Osteoblast (primary cell): ENCODE data around the gene TFPI. TPM values are rescaled to one million over a fixed set of nuclear protein-coding genes. Genes with fewer than 3 reads are reported as not detected.

ENCODE experiments used
- DNase-seq: peaks from one replicate; pipeline ENCODE4 v3.0.0; 2011; ENCODE audit warnings: low spot score, mixed read lengths; ENCODE audit not compliant: insufficient read length; ENCODE audit errors: missing footprints
- H2AFZ ChIP-seq: 2 replicates; pipeline ENCODE4 v1.6.0; 2011; ENCODE audit warnings: mild to moderate bottlenecking, low read length
- H3K27ac ChIP-seq: 2 replicates; pipeline ENCODE4 v1.5.1; 2011; ENCODE audit warnings: mild to moderate bottlenecking, low read depth, low read length, moderate library complexity
- H3K27me3 ChIP-seq: 2 replicates; pipeline ENCODE4 v1.6.0; 2012; ENCODE audit warnings: mild to moderate bottlenecking, control low read depth, inconsistent platforms, low read length, moderate library complexity; ENCODE audit not compliant: insufficient read depth
- H3K36me3 ChIP-seq: 2 replicates; pipeline ENCODE4 v1.5.1; 2011; ENCODE audit warnings: mild to moderate bottlenecking, low read length, control low read depth, moderate library complexity; ENCODE audit not compliant: insufficient read depth
- H3K4me1 ChIP-seq: 2 replicates; pipeline ENCODE4 v1.5.1; 2011; ENCODE audit warnings: mild to moderate bottlenecking, low read length, control low read depth, moderate library complexity; ENCODE audit not compliant: insufficient read depth
- H3K4me2 ChIP-seq: 2 replicates; pipeline ENCODE4 v1.6.0; 2011; ENCODE audit warnings: mild to moderate bottlenecking, low read length; ENCODE audit not compliant: insufficient read depth
- H3K4me3 ChIP-seq: fragments of 200-600 bp; sonication (generic); 3 replicates; pipeline ENCODE4 v1.5.1; 2012; ENCODE audit warnings: mild to moderate bottlenecking, low read length, inconsistent platforms; ENCODE audit not compliant: insufficient read depth
- H3K79me2 ChIP-seq: 2 replicates; pipeline ENCODE4 v1.6.0; 2012; ENCODE audit warnings: mild to moderate bottlenecking, low read length, control low read depth, inconsistent platforms; ENCODE audit not compliant: insufficient read depth
- H3K9me3 ChIP-seq: 2 replicates; pipeline ENCODE4 v1.5.1; 2011; ENCODE audit warnings: low read depth, low read length, control low read depth
- H4K20me1 ChIP-seq: 2 replicates; pipeline ENCODE4 v1.6.0; 2012; ENCODE audit warnings: mild to moderate bottlenecking, low read length, control low read depth; ENCODE audit not compliant: insufficient read depth
- CTCF ChIP-seq: IDR thresholded peaks from 2 replicates; pipeline ENCODE4 v1.5.1; 2011; ENCODE audit warnings: mild to moderate bottlenecking, low read depth, low read length, moderate library complexity; ENCODE audit errors: extremely low read depth
- total RNA-seq: library from RNA; depleted of rRNA; stranded (reverse); fragments of >200 nt; gene quantifications from 2 replicates; pipeline ENCODE4 v1.2.3, GENCODE V29; 2012

TFPI gene
- total RNA-seq, 1 donor: 123 TPM

DNA sequence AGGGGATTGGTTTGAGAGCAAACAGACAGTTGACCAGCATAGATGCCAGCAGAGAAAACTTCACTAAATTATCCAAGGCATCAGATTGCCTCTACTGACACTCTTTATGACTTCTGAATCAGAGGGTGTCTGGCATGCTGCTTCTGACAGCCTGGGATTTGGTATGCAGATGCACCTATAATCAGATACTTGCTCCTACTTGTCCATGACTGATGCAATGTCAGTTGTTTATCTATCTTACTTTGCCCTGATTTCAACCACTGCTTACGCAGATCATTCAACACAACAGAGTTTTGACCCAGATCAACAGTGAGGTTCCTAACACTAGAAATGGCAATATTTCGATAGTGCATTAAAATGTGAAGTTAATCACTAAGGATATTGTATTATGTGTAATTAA, 83.5 kb downstream of the TFPI start:
- H2AFZ ChIP-seq: no peak overlapping the region
- no peak overlapping the region for H3K4me2 ChIP-seq
- peaks cover 22% of the 10 kb centered on the region for H3K36me3 ChIP-seq
- H3K9me3 ChIP-seq: no peaks in the 10 kb centered on the region
- TF ChIP-seq CTCF: no peak
- H3K79me2 ChIP-seq: no peaks in the 10 kb centered on the region
- no peaks in the 10 kb centered on the region for H4K20me1 ChIP-seq
- no peak for DNase-seq
- no peak overlapping the region for H3K4me3 ChIP-seq
- H3K4me1 ChIP-seq: no peaks in the 10 kb centered on the region
- H3K27ac ChIP-seq: no peak overlapping the region
- no peaks in the 10 kb centered on the region for H3K27me3 ChIP-seq

GRCh38 chr2:187469538-187469937, 84.7 kb downstream of the TFPI start:
- no peaks in the 10 kb centered on the region for H3K27me3 ChIP-seq
- H2AFZ ChIP-seq: no peak overlapping the region
- H3K4me1 ChIP-seq: no peaks in the 10 kb centered on the region
- H3K27ac ChIP-seq: no peak overlapping the region
- H3K36me3 ChIP-seq: peaks cover 25% of the 10 kb centered on the region
- no peak overlapping the region for H3K4me3 ChIP-seq
- no peaks in the 10 kb centered on the region for H3K9me3 ChIP-seq
- H4K20me1 ChIP-seq: no peaks in the 10 kb centered on the region
- no peaks in the 10 kb centered on the region for H3K79me2 ChIP-seq
- H3K4me2 ChIP-seq: no peak overlapping the region
- TF ChIP-seq CTCF: no peak
- no peak for DNase-seq

DNA sequence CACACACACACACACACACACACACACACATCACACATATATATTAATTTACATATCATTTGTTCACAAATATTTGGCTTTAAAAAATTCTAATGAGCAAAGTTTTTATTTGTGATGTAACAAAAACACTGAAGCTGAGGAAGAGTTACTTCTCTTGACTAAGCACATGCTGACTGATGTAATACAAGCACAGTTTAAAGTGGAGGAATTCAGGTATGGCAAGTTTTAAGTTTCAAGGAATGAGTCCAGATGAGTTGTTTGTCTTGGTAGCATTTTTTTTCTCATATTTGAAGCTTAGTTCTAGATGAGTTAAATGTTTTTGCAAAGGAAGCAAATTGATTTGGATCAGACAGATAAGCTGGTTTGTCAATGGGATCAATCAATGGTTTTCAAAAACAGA, 86.0 kb downstream of the TFPI start:
- no peak for DNase-seq
- TF ChIP-seq CTCF: no peak

DNA sequence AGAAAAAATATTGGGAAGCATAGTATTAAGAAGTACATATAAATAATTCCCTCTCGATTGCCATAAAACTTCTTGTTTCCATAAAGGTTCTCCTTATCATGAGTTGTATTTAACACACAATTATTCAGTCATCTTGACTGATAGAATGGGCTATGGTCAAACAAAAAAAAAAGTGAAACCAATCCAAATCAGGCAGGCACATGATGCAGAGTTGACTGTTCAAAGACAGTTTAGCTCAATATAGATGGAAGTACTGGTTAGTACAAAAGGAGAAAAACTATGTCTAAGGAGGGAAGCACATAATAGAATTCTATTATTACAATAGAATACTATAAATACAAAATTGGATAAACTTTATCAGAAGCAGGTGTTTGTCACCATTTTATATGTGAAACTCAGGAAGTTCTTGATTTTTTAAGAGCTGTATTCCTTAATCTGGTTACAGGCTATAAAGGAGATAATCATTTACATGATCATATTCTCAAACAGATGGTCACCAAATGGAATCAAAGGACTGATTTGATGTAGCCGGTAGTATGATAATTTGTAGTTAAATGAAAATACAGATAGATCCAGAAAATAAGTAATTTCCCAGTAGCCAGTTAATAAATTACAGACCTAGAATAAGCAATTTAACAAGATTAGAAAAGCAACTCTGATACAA, 88.0 kb downstream of the TFPI start:
- no peak overlapping the region for H3K4me2 ChIP-seq
- no peak for TF ChIP-seq CTCF
- no peak overlapping the region for H2AFZ ChIP-seq
- H4K20me1 ChIP-seq: no peaks in the 10 kb centered on the region
- H3K4me3 ChIP-seq: no peak overlapping the region
- H3K27me3 ChIP-seq: no peaks in the 10 kb centered on the region
- H3K36me3 ChIP-seq: peaks cover 16% of the 10 kb centered on the region
- no peak for DNase-seq
- H3K27ac ChIP-seq: no peak overlapping the region
- no peaks in the 10 kb centered on the region for H3K79me2 ChIP-seq
- no peaks in the 10 kb centered on the region for H3K4me1 ChIP-seq
- H3K9me3 ChIP-seq: no peaks in the 10 kb centered on the region

More for the DNA sequence above, 86.0 kb downstream of the TFPI start:
- no peaks in the 10 kb centered on the region for H3K4me1 ChIP-seq
- H3K4me3 ChIP-seq: no peak overlapping the region
- H3K79me2 ChIP-seq: no peaks in the 10 kb centered on the region
- no peak overlapping the region for H3K27ac ChIP-seq
- peaks cover 25% of the 10 kb centered on the region for H3K36me3 ChIP-seq
- no peaks in the 10 kb centered on the region for H3K27me3 ChIP-seq
- H4K20me1 ChIP-seq: no peaks in the 10 kb centered on the region
- H3K9me3 ChIP-seq: no peaks in the 10 kb centered on the region
- no peak overlapping the region for H2AFZ ChIP-seq
- no peak overlapping the region for H3K4me2 ChIP-seq
